Activated CD4-positive, alpha-beta T cell treated with anti-CD3 and anti-CD28 coated beads, Interleukin-2, amount 10 ng/mL, durations not matched to agents 24 days and 14 days (primary cell): ENCODE data around the gene KRTAP10-1. TPM values are rescaled to one million over a fixed set of nuclear protein-coding genes. Genes with fewer than 3 reads are reported as not detected.

Experiments
- DNase-seq: peaks from one replicate; pipeline ENCODE4 v3.0.0; 2022
- H3K27ac Mint-ChIP-seq: one replicate; pipeline ENCODE4 v1.8.0; 2022; ENCODE audit warnings: mild to moderate bottlenecking, mixed read lengths
- H3K27me3 Mint-ChIP-seq: one replicate; pipeline ENCODE4 v1.8.0; 2022; ENCODE audit warnings: mixed read lengths
- H3K36me3 Mint-ChIP-seq: one replicate; pipeline ENCODE4 v1.8.0; 2022; ENCODE audit warnings: low read depth, mild to moderate bottlenecking, mixed read lengths
- H3K4me1 Mint-ChIP-seq: one replicate; pipeline ENCODE4 v1.8.0; 2021; ENCODE audit warnings: mixed read lengths
- H3K4me3 Mint-ChIP-seq: one replicate; pipeline ENCODE4 v1.8.0; 2022; ENCODE audit warnings: mild to moderate bottlenecking, moderate library complexity, mixed read lengths
- H3K9me3 Mint-ChIP-seq: one replicate; pipeline ENCODE4 v1.8.0; 2021; ENCODE audit warnings: mixed read lengths
- intact Hi-C: fragments of 100-400 bp; cut with micrococcal nuclease; formaldehyde crosslinking; loops from one replicate; pipeline ENCODE4 v1.15.1; 2023
- total RNA-seq: library from RNA; stranded (reverse); gene quantifications from 2 replicates; pipeline ENCODE4 v1.2.3, GENCODE V29; 2022

The KRTAP10-1 gene
- total RNA-seq, 1 donor from 2014 or later, result not detected

DNA sequence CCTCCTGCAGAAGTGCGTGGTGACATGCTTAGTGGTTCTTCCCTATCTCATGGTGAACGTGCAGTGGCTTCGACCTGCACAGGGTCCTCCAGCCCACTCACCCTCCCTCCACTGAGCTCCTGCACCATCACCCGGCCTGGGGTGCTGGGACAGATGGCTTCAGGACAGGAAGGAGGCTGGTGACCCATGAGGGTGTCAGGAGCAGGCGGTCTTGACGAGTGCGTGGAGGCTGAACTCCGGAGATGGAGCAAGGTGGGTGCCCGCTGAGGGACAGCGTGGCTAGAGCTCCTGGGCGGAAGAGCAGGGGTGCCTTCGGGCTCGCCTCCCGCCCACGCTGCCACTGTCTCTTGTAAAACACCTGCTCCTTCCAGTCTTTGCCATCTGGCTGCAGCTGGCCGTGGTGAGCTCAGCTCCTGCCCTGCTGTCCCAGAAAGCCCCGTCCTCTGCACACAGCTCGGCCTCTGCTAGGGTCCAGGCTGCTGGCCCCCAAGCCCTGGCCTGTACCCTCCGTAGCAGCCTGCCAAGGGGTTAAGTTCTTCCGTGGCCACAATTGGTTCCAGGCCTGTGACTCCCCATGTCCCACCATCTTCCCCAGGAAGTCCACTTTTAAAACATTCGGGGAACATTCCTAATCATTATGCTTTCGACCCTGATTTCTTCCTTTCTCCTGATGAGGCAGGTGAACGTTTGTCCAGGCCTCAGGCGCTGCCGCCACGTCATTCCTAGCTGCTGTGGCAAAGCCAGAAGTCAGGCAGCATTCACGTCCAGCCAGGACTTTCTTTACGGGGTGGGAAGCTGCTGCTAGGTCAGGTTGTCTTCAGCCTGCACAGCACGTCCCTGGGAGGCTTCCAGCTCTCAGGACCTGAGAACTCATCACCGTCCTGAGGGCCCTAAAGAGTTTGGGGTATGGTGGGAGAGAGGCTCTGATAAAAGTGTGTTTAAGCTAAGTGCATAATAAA lies 8.1 kb downstream of the KRTAP10-1 start:
- Mint-ChIP-seq H3K36me3 (no peaks in the 10 kb centered on the region), H3K27me3 (peaks cover 5% of the 10 kb centered on the region), H3K4me3 (no peak overlapping the region), H3K9me3 (peaks cover 6% of the 10 kb centered on the region), H3K27ac (no peak overlapping the region), H3K4me1 (no peaks in the 10 kb centered on the region)
- intact Hi-C loops, result no loop called here
- DNase-seq, result no peak

DNA sequence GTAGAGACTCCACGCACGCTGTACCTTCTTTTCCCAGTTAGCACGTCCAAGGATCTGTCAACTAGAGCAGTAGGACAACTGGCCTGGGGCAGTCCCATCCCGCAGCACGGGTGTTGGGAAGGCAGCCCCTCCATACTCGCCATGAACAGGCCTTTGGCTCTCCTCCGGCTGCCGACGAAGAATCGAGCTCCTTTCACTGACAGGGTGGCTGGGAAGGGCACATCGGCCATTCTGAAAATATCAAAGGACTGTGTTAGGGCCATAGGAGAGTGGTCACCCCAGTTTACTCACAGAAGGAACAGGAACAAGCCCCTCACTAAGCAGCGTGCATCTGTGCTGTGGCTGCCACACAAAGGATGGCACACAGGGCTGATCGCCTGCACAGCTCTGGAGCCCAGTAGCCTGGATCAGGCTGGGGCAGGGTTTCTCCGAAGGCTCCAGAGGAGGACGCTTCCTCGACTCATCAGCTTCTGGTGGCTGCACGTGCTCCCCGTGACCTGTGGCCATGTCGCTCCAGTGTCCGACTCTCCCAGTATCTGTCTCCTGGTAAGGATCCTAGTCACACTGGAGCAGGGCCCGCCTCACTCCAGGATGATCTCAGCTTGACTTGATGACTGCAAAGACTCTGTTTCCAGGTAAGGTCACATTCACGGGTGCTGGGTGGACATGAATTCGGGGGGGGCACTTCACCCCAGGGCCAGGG lies 8.9 kb downstream of the KRTAP10-1 start:
- no peaks in the 10 kb centered on the region for H3K36me3 Mint-ChIP-seq
- H3K9me3 Mint-ChIP-seq, result peaks cover 6% of the 10 kb centered on the region
- DNase-seq, result no peak
- no peak overlapping the region for H3K4me3 Mint-ChIP-seq
- no peaks in the 10 kb centered on the region for H3K4me1 Mint-ChIP-seq
- no peak overlapping the region for H3K27ac Mint-ChIP-seq
- peaks cover 3% of the 10 kb centered on the region for H3K27me3 Mint-ChIP-seq
- intact Hi-C loops, result no loop called here

DNA sequence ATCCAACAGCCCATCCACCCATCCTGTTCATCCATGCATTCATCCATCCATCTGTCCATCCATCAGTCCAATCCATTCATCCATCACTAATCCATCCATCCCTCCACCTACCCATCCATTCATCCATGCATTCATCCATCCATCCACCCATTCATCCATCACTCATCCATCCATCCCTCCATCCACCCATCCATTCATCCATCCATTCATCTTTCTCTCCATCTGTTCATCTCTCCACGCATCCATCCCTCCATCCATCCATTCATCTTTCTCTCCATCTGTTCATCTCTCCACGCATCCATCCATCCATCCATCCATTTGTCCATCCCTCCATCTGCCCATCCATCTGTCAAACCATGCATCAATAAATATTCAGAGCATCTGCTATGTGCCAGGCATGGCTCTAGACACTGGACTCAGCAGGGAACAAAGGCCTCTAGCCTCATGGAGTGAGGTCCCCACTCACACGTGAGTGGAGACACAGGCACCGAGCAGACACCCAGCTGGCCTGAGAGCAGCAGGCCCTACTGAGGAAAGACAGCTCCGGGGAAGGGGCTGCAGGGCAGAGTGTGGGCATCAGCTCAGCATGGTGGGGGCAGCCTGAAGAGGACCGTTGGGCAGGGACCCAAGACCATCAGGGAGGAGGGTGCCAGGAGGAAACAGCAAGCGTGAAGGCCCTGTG lies 9.6 kb downstream of the KRTAP10-1 start:
- H3K27me3 Mint-ChIP-seq, result peaks cover 3% of the 10 kb centered on the region
- H3K27ac Mint-ChIP-seq, result no peak overlapping the region
- intact Hi-C loops, result no loop called here
- no peaks in the 10 kb centered on the region for H3K4me1 Mint-ChIP-seq
- no peaks in the 10 kb centered on the region for H3K36me3 Mint-ChIP-seq
- no peak overlapping the region for H3K4me3 Mint-ChIP-seq
- DNase-seq, result no peak
- peaks cover 6% of the 10 kb centered on the region for H3K9me3 Mint-ChIP-seq

DNA sequence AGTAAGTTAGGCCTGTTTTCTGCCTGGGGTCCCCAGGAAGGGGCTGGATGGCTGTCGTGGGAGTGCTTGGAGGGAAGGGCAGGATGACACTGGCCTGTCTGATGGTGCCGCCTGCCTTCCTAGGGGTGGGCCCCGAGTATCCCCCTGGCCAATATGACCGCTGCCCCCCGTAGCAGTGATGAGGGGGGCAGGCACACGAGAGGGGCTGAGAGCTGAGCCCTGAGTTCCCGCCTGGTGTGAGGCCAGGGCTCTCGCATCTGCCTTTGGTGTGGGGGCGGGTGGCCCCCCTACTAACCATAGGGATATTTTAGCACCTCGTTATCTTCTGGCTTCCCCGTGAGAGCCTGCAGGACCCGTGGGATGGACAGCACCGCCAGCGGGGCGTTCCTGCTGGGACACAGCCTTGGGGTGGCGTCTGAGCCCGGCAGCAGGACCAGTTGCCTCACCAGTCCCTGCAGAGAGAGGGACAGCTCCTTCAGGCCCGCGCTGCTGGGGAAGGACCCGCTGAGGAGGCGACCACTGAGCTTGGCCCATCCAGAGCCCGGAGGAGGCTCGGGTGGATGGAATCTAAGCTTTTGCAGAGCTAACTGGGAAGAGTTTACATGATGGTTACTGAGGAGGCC lies 10.4 kb downstream of the KRTAP10-1 start:
- no peaks in the 10 kb centered on the region for H3K27me3 Mint-ChIP-seq

DNA sequence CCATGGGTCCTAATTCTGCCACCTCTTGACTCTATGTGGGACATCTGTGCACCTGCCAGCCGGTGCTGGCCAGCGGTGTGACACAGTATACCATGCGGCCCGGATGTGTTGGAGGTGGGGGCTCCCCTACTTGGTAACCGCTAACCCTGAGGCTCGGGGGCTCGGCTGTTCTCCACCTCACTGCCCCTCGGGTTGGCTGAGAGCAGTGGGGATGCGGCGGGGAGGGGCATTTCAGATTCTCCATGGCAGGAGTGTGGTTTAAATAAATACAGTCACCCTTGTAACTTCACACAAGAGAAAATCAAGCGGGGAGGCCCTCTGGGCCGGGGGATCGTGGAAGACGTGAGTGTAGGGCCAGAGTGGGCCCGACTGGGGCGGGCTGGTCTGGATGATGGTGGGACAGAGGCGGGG lies 11.0 kb downstream of the KRTAP10-1 start:
- Mint-ChIP-seq H3K27me3 (no peaks in the 10 kb centered on the region), H3K9me3 (no peaks in the 10 kb centered on the region), H3K36me3 (no peaks in the 10 kb centered on the region), H3K4me1 (no peaks in the 10 kb centered on the region), H3K4me3 (no peak overlapping the region), H3K27ac (no peak overlapping the region)
- DNase-seq, result no peak
- intact Hi-C loops, result no loop called here

More for the DNA sequence above, 10.4 kb downstream of the KRTAP10-1 start:
- no peak for DNase-seq
- Mint-ChIP-seq H3K27ac (no peak overlapping the region), H3K36me3 (no peaks in the 10 kb centered on the region), H3K9me3 (peaks cover 3% of the 10 kb centered on the region), H3K4me3 (no peak overlapping the region), H3K4me1 (no peaks in the 10 kb centered on the region)
- intact Hi-C loops, result no loop called here

DNA sequence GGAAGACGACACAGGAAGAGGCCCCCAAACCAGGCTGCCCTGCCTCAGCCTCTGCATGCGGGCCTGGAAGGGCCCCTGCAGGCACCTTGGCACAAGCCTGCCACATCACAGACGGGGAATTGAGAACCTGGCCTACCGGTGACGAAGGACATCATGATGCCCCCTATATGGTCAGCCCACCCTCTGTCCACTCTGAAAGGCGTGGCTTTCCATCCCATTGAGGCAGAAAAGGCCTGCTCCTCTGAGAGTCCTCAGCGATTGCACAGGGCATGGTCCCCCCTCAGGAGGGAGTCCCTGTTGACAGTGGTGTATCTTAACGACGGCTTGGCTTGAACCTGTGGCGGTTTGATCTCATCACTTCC lies 11.4 kb downstream of the KRTAP10-1 start:
- no peak for DNase-seq
- no peak overlapping the region for H3K4me3 Mint-ChIP-seq
- intact Hi-C loops, result no loop called here
- no peaks in the 10 kb centered on the region for H3K4me1 Mint-ChIP-seq
- no peaks in the 10 kb centered on the region for H3K27me3 Mint-ChIP-seq
- H3K36me3 Mint-ChIP-seq, result no peaks in the 10 kb centered on the region
- H3K27ac Mint-ChIP-seq, result no peak overlapping the region
- no peaks in the 10 kb centered on the region for H3K9me3 Mint-ChIP-seq

DNA sequence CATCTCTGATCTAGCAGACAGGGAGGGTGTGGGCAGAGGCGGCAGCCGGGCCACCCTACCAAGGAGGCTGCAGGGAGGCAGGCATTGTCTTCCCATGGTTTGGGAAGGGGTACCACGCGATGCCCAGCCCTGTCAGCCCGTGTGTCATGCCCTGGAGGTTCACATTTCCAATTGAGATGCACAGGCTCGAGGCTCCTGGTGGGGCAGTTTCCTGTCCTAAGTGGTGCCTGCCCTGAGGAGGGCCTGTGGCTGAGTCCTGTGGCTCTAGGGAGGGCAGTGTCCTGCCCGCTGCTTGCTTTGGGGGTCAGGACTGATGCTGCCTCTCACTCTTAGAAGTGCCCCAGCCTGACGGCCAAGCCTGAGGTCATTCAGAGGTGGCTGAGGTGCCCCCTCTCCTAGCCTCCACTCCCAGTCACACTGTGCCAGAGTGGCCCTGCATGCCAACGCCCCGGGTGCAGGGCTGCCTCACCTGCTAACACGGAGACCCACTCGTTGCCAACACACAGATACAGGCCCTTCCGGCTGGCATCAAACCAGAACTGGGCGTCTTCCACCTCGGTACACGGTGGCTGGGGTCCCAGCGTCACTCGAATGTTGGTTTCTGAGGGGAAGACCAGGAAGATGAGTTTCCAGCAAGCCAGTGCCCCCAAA lies 11.9 kb downstream of the KRTAP10-1 start:
- H3K36me3 Mint-ChIP-seq, result no peaks in the 10 kb centered on the region
- H3K27me3 Mint-ChIP-seq, result no peaks in the 10 kb centered on the region
- no peak for DNase-seq
- intact Hi-C loops, result no loop called here
- no peaks in the 10 kb centered on the region for H3K9me3 Mint-ChIP-seq
- H3K27ac Mint-ChIP-seq, result no peak overlapping the region
- no peak overlapping the region for H3K4me3 Mint-ChIP-seq
- H3K4me1 Mint-ChIP-seq, result no peaks in the 10 kb centered on the region

DNA sequence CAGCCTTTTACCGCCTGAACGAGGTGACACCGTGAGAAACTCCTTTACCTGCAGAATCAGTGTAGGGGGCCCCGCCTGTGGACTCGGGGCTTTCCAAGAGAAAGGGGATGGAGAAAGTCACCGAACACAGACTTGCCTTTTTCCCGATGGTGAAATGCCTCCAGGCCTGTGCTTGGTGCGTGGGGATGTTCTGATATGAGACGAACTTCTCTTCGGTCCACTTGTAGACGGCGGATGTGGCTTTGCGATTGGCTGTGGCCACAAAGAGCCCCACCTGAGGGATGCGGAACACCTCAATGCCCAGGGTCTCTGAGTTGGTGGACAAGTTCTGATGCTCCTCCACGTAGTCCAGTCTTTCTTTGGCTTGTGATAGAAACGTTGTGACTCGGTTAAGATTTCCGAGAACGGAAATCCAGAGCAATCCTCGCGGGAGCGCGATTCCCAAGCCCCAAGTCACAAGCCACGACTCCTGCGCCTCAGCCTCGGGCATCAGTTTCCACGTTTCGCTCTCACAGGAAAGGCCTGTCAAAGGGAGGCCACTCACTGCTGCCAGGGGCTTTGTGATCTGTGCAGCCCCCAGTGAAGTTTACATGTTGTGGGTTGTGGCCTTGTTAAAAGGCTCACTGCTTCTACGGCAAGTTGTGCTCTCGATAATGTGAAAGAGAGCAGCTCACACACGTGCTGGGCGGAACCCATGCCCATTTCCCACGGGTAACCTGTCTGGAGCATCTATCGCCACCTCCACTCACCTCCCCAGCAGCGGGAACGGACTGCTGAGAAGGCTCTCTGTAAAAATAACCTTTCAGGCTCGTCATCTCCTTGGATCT lies 12.6 kb downstream of the KRTAP10-1 start:
- Mint-ChIP-seq H3K36me3 (no peaks in the 10 kb centered on the region), H3K27ac (no peak overlapping the region), H3K4me3 (no peak overlapping the region), H3K9me3 (no peaks in the 10 kb centered on the region), H3K4me1 (no peaks in the 10 kb centered on the region), H3K27me3 (no peaks in the 10 kb centered on the region)
- intact Hi-C loops, result no loop called here
- DNase-seq, result no peak

DNA sequence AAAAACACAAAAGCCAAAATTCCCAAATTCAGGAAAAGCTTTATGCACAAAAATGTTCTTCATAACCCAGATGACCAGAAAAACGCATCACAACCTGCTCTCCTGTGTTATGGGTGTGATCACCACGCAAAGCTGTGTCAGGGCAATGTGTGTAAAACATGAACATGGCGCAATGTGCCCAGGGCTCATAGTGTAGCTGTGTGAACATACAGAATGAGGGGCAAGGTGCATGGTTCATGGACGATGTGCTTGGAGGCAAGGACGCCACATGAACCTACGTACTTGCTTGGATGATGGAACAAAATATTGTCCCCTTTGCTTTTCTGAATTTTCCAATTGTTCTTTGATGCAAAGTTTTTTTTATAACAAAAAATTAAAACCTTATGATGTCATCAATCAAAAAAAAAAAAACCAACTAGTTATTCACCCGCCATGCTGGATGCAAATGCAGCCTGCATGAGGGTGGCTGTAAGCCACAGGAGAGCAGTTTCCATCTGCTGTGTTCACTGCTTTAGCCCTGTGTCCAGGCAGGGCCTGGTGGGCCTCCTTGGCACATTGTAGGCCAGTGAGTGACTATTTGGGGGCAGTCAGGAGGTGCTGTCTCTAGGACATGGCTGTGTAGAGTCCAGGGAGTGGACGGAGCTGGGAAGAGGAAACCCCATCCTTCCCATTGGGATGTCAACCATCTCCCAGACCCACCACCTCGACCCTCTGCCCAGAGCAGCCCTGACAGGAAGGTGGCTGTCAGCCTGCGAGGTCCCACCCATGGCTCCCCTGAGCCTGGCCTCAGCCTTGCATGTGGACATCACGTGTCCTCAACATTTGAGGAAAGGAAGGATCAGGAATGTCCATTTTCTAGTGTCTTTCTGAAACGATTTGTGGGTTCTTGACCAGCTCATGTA lies 13.6 kb downstream of the KRTAP10-1 start:
- Mint-ChIP-seq H3K27me3 (no peaks in the 10 kb centered on the region), H3K4me1 (no peaks in the 10 kb centered on the region), H3K9me3 (no peaks in the 10 kb centered on the region), H3K27ac (no peak overlapping the region), H3K4me3 (no peak overlapping the region), H3K36me3 (no peaks in the 10 kb centered on the region)
- DNase-seq, result no peak
- intact Hi-C loops, result no loop called here

DNA sequence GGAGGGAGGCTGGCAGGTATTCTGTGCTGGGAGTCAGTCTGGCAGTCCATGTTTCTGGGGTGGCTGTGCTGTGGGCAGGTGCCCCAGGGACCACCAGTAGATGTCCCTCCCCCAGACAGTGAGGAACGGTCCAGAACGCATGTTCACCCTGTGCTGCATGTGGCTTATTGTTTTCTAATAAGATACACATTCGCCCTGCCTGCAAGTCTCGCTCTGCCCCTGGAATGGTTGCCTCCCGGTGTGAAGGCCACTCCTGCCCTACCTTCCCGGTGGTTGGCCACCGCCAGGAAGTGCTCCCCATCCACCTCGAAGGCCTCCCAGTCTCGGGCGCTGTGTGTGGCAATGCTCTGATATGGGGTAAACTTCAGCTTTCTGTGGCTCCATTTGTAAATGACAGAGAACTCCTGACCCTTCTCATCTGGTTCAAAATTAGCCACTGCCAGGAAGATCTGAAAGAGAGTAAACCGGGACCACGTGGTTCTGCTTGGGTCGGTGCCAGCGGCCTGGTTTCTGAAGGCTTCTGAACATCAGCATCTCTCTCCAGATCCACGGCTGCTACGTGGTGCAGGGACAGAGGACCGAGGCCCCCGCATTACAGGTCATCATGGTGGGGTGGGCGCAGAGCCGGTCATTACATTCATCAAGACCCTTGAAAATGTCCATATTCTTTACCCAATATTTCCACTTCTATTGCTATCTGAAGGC lies 14.5 kb downstream of the KRTAP10-1 start:
- no peak overlapping the region for H3K4me3 Mint-ChIP-seq
- H3K4me1 Mint-ChIP-seq, result no peaks in the 10 kb centered on the region
- no peak for DNase-seq
- no peak overlapping the region for H3K27ac Mint-ChIP-seq
- H3K9me3 Mint-ChIP-seq, result no peaks in the 10 kb centered on the region
- no peaks in the 10 kb centered on the region for H3K36me3 Mint-ChIP-seq
- H3K27me3 Mint-ChIP-seq, result no peaks in the 10 kb centered on the region
- intact Hi-C loops, result no loop called here

DNA sequence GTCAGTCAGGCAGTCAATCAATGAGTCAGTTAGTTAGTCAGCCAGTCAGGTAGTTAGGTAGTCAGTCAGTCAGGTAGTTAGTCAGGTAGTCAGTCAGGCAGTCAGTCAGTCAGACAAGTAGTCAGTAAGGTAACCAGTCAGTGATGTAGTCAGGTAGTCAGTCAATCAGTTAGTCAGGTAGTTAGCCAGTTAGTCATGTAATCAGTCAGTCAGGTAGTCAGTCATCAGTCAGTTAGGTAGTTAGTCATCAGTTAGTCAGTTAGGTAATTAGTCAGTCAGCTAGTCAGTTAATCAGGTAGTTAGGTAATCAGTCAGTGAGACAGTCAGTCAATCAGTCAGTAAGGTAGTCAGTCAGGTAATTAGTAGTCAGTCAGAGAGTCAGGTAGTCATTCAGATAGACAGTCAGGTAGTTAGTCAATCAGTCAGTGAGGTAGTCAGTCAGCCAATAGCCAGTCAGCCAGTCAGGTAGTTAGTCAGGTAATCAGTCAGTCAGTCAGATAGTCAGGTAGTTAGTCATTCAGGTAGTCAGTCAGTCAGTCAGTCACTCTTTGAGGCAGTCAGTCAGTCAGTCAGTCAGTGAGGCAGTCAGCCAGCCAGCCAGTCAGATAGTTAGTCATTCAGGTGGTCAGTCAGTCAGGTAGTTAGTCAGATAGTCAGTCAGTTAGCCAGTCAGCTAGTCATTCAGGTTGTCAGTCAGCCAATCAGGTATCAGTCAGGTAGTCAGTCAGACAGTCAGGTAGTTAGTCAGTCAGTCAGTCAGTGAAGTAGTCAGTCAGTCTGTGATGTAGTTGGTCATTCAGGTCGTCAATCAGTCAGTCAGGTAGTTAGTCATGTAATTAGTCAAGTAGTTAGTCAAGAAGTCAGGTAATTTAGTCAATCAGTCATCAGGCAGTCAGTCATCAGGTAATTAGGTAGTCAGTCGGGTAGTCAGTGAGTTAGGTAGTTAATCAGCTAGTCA lies 15.3 kb downstream of the KRTAP10-1 start:
- intact Hi-C loops, result no loop called here
- no peaks in the 10 kb centered on the region for H3K27me3 Mint-ChIP-seq
- H3K4me3 Mint-ChIP-seq, result no peak overlapping the region
- H3K4me1 Mint-ChIP-seq, result no peaks in the 10 kb centered on the region
- DNase-seq, result no peak
- H3K36me3 Mint-ChIP-seq, result no peaks in the 10 kb centered on the region
- H3K27ac Mint-ChIP-seq, result no peak overlapping the region
- H3K9me3 Mint-ChIP-seq, result no peaks in the 10 kb centered on the region
